Measurements from ENCODE around the gene CCR7.

CCR7 gene

DNA sequence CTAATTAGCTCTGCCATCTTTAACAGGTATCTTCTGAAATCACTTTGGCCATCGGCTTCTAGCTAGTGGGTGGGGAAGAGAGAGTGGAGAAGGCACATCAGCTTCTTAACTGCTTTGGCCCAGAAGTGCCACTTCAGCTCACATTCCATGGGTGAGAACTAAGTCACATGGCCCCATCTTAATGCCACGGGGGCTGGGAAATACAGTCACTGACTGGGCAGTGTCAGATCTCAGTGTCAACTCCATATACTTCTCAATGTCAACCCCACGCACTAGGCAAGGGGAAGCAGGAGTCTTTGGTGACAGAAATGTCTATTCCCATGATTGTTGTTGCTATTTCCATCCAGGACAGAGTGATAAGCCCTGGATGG, 29.4 kb downstream of the CCR7 start:
- no peak for DNase-seq (ENCODE audit: low read depth in 2 of 2)

DNA sequence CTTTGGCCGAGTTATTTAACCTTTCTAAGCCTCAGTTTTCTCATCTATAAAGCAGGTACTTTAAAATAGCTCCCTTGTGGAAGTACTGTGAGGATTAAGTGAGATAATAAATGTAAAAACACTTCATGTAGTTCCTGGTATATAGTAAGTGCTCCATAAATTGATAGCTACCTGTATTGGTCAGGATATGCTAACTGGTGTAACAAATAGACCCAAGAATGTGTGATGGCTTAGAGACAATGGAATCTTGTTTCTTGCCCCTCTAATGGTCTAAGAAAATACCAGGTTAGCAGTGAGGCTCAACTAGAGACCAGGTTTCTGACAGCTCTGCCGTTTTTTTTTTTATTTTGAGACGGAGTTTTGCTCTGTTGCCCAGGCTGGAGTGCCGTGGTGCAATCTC, 29.8 kb downstream of the CCR7 start:
- DNase-seq (ENCODE audit: low read depth in 2 of 2) = no peak

DNA sequence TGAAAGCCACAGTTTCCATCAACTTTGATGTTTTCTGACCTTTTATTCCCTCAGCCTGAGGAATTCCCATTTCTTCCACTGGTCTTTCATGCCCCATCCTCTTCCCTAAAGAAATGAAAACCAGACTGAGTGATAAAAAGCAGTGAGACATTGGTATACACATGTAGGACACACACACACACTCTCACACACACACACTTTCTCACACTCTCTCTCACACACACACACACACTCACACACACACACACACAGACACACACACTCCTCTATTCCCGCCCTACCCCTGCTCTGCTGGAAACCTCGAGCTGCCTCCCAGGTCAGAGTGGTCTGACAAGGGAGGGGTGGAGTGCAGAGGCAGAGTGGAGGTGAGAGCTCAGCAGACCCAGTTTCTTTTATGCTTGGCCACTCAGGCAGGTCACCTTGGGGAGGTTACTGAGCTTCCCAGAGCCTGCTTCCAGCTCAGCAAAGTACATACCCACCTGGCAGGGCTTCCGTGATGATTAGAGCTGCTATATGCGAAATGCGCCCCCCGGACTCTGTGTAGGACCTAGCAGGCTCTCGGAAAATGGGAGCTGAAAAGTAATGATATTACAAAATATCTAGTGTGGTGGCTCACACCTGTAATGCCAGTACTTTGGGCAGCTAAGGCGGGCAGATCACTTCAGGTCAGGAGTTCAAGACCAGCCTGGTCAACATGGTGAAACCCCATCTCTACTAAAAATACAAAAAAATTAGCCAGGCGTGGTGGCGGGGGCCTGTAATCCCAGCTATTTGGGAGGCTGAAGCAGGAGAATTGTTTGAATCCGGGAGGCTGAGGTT, 30.7 kb downstream of the CCR7 start:
- DNase-seq (ENCODE audit: low read depth in 2 of 2) = no peak

DNA sequence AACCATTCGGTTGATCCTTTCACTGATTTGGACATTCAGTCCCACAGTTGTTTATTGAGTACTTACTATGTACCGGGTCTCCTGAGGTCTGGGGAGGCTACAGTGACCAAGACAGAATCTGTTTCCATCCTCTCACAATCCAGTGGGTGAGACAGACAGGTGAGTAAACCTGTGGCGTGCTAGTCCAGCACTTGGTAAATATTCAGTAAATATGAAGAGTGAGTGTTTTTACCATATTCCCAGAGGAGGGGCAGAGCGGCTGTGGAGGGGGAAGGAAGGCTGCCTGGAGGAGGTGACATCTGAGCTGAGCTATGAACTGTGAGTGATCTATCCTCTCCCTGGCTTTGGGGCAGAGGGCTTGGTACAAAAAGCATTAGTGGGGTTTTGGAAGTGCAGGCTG, 31.4 kb downstream of the CCR7 start:
- DNase-seq (ENCODE audit: low read depth in 2 of 2) = no peak

DNA sequence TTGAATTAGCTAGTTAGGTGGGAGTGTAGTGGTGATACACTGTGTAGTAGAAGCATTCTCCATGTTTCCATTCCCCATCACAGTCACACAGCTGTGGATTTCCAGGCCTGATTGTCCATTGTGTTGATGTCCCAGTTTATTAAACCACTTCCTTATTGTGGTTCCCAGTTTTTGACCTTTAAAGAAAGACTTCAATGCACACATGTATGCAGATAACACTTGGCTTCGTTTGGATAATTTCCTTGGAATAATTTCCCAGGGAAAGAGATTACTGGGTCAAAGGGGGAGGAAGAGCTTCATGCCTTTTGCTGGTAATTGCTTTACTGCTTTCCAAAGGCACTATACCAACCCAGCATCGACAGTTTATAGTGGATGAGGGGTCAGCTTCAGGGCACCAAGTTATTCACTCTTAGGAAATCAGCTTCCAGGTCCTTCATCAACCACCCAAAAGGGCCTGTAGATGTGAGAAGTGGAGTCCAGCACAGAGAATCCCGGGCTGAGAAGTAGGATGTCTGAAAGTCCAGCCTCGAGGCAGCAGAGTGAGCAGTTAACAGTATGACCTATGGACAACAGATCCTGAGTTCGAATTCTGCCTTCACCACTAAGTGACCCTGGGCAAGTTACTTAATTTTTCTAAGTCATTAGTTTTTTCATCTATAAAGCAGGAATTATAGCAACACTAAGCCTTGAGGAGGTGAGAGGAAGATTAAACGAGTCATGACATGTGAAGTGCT, 32.6 kb downstream of the CCR7 start:
- DNase-seq (ENCODE audit: low read depth in 2 of 2) = no peak

DNA sequence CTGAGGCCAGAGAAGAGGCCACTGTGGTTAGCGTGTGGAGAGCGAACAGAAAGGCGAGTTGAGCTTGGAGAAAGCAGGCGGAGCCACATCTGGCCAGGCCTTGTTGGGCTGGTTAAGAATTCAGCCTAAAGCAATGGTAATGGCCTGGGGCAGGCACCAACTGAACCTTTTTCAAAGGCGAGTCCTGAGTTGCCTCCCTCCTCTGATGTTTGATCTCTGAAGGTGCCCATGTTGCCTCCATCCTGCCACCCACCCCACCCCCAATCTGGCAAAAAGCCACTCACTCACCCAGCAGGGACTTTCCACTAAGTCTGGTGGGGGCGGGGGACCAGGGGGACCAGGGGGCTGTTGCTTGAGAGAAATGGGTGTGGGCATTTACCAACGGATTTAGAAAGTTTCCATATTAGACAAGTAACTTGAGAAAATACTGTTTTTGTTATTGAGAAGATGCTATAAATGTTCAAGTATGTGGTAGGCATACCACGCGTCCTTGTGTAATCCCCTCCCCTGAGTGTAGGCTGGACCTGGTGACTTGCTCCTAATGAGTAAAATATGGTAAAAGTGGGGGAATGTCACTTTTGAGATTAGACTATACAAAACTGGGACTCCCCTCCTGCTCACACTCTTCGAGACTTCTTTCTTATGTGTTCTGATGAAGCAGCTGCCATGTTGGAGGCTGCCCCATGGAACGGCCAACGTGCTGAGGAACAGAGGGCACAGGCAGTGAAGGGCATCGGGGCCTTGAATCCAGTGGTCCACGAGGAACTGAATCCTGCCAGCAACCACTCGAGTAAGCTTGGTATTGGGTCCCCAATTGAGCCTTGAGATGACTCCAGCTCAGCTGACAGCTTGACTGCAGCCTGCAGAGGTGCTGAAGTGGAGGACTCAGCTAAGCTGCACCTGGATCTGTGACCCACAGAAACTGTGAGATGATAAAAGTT, 34.0 kb downstream of the CCR7 start:
- peak; percentile 83 to 89 for DNase-seq (ENCODE audit: low read depth in 2 of 2)

DNA sequence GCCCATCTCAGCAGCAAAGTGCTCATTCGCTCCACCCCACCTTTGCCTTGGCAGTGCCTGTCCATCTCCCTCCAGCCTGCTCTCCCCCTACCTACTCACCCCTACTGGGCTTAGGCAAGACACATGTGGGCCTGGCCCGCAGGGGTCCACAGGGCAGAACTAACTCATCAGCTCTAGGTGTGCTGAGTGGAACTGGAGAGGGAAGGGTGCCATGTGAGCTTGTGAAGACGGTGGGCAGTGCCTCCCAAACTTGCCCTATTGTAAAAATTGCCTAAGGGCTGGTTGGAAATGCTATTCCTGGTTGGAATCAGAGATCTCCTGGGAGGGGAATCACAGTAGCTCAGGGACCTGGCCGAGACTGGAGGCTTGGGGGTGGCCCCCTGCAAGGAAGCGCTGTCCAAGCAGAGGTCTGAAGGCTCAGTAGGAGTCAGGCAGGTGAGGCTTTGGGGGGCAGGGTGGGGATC, 34.7 kb downstream of the CCR7 start:
- no peak for DNase-seq (ENCODE audit: low read depth in 2 of 2)

DNA sequence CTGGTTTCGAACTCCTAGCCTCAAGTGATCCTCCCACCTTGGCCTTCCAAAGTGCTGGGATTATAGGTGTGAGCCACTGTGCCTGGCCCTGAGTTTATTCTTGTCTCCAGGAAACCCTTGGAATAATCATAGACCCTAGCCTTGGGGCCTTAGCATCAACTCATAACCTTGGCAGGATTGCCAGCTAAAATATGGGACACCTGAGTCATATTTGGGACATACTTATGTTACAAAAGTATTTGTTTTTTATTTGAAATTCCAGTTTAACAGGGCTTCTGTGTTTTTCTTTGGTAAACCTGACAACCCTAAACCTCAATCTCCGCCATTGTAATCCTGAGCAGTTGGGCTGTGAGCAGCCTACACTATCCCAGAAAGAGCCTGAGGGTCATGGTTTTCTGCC, 35.3 kb downstream of the CCR7 start:
- no peak for DNase-seq (ENCODE audit: low read depth in 2 of 2)

DNA sequence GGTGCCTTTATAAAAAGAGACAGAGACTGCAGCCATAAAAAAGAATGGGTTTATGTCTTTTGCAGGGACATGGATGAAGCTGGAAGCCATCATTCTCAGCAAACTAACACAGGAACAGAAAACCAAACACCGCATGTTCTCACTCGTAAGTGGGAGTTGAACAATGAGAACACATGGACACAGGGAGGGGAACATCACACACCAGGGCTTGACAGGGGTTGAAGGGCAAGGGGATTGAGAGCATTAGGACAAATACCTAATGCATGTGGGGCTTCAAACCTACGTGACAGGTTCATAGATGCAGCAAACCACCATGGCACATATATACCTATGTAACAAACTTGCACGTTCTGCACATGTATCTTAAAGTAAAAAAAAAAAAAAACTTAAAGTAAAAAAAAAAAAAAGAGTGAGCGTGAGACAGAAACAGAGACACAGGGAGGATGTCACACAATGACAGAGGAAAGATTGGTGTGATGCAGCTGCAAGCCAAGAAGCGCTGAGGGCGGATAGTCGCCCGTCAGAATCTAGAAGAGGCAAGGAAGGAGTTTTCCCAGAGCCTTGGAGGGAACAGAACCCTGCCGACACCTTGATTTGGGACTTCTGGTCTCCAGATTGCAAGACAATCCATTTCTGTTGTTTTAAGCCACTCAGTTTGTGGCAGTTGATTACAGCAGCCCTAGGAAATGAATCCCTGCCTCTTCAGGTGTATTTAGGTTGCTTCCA, 36.4 kb downstream of the CCR7 start:
- DNase-seq (ENCODE audit: low read depth in 2 of 2) = no peak

DNA sequence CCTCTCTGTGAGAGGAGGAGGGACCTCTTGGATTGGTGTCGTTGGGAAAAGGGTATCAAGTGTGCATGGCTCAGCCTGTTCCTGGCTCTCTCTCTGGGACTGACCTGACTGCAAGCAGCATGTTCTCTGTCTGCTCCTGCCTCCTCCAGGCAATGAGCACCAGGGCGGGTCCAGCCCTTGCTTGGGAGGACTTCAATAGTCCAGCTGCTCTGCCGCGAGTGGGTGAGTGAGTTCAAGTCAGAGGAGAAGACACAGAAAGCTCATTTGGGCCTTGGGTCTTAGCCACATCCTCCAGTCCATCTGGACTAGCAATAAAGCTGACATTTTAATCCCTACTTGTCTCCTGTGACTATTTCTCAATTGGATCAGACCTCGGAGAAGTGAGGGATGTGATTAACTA, 38.6 kb downstream of the CCR7 start:
- DNase-seq (ENCODE audit: low read depth in 2 of 2) = no peak

DNA sequence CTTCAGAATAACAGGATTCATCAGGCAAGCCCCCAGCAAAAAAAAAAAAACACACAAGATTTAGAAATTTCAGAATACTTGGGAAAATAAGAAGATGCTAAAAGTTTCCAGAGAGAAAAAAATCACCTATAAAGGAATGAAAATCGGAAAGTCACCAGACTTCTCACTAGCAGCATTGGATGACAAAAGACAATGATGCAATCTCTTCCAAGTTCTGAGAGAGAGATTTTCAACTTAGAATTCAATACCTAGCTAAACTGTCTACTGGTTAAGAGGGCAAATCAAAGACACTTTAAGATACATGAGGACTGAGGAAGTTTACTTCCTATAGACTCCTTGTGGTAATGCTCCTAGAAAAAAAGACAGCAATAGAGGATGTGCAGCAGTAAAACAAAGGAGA, 40.0 kb downstream of the CCR7 start:
- DNase-seq (ENCODE audit: low read depth in 2 of 2) = no peak

DNA sequence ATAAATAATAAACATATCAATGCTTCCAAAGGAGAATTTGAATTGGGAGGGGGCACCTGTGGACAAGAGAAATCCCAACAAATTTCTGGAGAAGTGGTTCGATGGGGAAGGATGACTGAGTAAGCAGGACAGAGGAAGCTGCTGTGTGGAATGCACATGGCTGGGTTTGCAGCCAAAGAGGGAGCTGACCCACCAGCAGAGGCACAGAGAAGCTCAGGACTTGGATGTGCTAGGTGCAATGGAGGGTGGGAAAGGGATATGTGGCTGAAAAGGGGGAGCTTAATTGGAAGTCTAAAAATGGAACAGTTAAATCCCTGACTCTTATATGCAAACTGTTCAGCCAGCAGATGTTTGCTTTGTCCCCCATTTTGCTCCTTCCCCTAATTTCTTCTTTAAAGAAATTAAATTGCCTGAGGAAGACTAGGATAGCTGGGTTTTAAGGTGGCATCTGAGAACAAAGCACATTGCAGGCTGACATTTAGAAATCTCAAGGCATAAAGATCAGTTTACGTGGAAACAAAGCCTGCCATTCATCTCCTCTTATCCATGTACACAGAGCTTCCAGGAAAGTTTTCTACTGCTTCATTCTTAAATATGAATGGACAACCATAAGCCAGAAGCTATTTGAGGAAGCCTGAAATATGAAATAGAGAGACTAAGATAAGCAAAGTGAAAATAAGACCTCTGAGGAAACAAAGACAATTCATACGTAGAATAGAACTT, 40.9 kb downstream of the CCR7 start:
- no peak for DNase-seq (ENCODE audit: low read depth in 2 of 2)

DNA sequence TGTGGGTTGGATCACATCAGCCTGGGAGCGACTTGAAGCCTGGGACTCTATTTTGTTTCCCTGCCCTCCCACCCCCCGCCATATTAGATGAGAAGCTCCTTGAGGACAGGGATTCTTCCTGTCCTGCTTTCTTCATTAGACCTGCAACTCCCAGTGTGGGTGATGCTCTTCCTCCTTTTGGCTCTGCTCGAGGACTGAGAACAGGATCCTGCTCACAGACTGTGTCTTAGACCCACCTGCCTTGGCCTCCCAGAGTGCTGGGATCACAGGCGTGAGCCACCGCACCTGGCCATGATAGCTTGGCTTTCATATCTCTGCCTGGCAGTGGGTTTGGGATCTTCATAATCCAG, 42.3 kb downstream of the CCR7 start:
- DNase-seq (ENCODE audit: low read depth in 2 of 2) = no peak

DNA sequence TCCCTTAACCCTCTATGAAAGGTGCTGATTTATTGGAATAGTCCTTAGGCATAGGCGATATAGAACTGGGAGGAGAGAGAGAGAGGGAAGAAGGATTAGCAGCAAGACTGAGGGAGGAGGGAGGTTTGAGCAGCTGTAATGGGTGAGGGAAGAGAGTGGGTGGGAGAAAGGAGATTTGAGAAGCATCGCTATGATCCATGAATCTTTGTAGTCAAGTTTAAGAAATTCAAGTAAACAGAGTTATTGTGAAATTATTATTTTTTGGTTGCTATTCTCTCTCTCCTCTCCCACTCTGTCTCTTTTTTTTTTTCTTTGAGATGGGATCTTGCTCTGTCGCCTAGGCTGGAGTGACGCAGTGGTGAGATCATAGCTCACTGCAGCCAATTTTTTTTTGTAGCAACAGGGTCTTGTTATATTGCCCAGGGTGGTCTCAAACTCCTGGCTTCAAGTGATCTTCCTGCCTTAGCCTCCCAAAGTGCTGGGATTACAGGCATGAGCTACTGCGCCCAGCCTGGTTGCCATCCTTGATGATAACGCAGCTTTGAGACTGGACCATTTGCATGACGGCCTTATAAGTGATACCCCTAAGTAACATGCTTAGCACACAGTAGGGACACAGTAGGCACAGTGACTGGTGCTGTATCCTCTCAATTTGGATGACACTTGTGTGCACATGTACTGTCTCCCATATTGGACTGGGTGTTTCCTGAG, 42.9 kb downstream of the CCR7 start:
- no peak for DNase-seq (ENCODE audit: low read depth in 2 of 2)

DNA sequence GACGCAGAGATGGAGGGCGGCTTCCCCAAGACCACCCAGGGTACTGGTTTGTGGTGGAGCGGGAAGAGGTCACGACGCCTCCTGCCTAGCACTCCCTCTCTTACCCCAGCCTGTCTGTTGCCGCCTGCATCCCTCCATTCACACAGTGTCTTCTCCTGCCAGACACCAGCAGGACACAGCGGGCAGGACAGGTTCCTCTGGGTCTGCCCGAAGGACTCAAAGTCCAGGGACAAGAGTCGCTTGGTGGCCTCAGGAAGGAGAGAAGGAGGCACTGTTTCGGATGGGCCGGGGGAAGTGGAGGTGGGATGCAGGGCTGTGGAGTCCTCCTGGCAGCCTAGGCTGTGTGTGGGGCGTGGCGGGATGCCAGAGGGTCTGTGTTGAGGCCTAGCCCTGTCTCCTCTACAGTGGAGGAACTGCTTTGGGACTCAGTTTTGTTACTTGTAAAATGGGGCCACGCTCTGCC, 44.2 kb downstream of the CCR7 start:
- DNase-seq (ENCODE audit: low read depth in 2 of 2) = no peak

DNA sequence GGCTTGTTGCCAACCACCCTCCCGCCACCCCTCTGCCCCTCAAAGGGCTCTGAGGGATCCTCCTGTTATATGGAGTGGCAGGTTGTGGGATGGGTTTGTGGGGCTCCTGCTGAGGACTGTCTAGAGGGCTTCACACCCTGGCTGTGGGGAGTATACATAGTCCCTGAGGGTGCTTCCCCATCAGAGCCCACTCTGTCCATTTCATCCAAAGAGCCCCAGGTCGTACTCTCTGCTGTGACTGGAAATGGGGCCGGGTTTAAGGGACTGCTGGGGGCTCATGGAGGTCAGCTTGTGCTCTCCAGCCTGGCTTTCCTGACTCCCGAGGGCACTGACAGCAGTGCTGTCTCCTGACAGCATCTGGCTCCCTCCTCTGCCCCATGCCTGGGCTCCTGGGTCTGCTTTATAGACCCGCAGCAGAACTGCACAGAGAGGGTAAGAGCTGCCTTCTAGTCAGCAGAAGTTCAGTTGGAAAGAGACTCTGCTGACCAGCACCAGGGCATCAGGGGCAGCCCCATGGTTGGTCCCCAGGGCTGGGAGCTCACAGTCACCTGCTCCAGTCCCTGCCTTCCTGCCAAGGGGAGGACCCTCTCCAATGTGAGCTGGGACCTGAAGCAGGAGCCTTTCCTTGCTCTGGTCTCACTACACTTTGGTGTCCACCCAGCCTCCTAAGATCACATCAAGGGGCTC, 46.0 kb downstream of the CCR7 start:
- DNase-seq (ENCODE audit: low read depth in 2 of 2) = no peak

DNA sequence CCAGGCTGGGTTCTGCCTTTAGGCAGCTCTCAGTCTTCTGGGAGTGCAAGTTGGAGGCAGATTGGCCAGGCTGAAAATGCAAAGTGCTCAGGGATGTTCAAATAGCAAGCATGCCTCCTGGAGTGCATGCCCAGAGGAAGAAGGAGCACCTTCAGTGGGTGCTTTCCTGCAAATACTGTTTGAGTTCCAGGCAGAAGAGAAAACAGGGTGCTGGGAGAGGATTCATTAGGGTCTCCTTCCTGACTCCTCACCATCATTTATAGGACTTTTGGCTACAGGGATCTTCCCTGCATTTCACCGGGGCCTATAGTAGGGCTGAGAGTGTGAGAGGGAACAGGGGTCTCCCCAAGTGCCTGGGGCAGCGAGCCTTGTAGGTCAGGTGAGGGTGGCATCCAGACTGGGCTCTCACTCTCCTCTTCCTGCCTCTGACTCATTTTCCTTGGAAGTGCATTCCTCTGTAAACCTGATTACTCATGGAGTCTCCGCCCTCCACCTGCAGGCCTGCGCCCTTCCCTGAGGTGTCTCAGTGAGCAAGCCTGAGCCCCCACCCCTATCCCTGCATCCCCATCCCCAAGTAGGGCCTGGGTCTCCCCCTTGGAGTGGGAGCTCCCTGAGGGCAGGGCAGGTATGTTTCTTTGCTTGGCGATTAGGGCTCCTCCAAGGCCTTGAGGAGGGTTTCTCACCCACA, 46.7 kb downstream of the CCR7 start:
- no peak for DNase-seq (ENCODE audit: low read depth in 2 of 2)

DNA sequence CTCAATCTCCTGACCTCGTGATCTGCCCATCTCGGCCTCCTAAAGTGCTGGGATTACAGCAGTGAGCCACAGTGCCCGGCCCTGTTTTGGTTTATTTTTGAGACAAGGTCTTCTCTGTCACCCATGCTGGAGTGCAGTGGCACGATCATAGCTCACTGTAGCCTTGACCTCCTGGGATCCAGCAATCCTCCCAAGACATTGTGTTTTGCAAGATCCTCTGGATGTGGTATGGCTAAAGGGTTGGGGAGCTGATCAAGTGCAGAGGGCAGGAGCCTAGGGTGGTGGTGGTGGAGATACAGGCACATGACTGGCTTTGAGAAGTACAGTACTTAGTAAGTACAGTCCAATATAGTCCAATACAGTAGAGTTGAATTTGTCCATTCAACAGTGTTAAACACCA, 47.3 kb downstream of the CCR7 start:
- no peak for DNase-seq (ENCODE audit: low read depth in 2 of 2)

DNA sequence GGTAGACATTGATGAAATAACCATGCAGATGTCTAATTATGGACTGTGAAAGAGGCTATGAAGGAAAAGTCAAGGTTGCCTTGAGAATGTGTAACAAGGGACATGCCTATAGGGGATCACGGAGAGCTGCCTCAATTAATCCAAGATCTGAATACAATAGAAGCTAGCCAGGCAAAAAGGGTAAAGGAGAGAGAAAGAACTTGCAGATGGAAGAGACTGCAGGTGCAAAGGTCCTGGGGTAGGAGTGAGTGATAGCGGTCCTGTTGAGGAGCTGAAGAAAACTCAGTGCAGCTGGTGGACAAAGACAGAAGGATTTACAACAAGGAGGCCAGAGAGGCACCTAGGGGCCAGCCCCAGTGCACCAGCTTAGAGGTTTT, 48.0 kb downstream of the CCR7 start:
- DNase-seq (ENCODE audit: low read depth in 2 of 2) = no peak

Data from stimulated activated CD4-positive, alpha-beta T cell treated with anti-CD3 and anti-CD28 coated beads, Interleukin-4, amount 100 ng/mL, for 48 hours (primary cell).